Activated B cell treated with CpG ODN at 0.5 μM for 24 hours (primary cell): ENCODE results near the gene SLPI. TPM values are rescaled to one million over a fixed set of nuclear protein-coding genes. Genes with fewer than 3 reads are reported as not detected.

Experiments used
- ATAC-seq: fragments of 200-7000 bp; cut with Tn5 transposase; one replicate; pipeline ENCODE4 v1.10.0; 2021; ENCODE audit warnings: low read depth, mild to moderate bottlenecking, moderate library complexity
- CTCF ChIA-PET: fragments of 350-600 bp; sonication (Branson Sonifier 250); formaldehyde crosslinking; loops from one replicate; lab custom pipeline; 2021; ENCODE audit warnings: antibody characterized with exemption; lab: Charles Lee
- POLR2A ChIA-PET: fragments of 350-600 bp; sonication (Branson Sonifier 250); formaldehyde crosslinking; loops from one replicate; lab custom pipeline; 2021; ENCODE audit warnings: antibody characterized with exemption; lab: Charles Lee
- DNase-seq: peaks from one replicate; pipeline ENCODE4 v3.0.0; 2022
- H3K27ac Mint-ChIP-seq: one replicate; pipeline ENCODE4 v1.8.0; 2020; ENCODE audit warnings: mixed read lengths
- H3K27me3 Mint-ChIP-seq: one replicate; pipeline ENCODE4 v1.8.0; 2021; ENCODE audit warnings: mixed read lengths
- H3K36me3 Mint-ChIP-seq: one replicate; pipeline ENCODE4 v1.8.0; 2021; ENCODE audit warnings: low read depth, mixed read lengths
- H3K4me1 Mint-ChIP-seq: one replicate; pipeline ENCODE4 v1.8.0; 2021; ENCODE audit warnings: mixed read lengths
- H3K4me3 Mint-ChIP-seq: one replicate; pipeline ENCODE4 v1.8.0; 2020; ENCODE audit warnings: mild to moderate bottlenecking, mixed read lengths
- H3K9me3 Mint-ChIP-seq: one replicate; pipeline ENCODE4 v1.8.0; 2020; ENCODE audit warnings: mixed read lengths
- intact Hi-C: fragments of 100-400 bp; cut with micrococcal nuclease; formaldehyde crosslinking; loops from one replicate; pipeline ENCODE4 v1.15.1; 2024
- total RNA-seq: library from RNA; stranded (reverse); gene quantifications from 2 replicates; pipeline ENCODE4 v1.2.3, GENCODE V29; 2022
- TF ChIP-seq, protein P1 (sequence below): fragments of 200-600 bp; IDR thresholded peaks from one replicate; pipeline ENCODE4 v1.8.0; 2022; ENCODE audit warnings: antibody characterized with exemption, mild to moderate bottlenecking

Gene SLPI
- total RNA-seq, 1 donor from 2014 or later = not detected

DNA sequence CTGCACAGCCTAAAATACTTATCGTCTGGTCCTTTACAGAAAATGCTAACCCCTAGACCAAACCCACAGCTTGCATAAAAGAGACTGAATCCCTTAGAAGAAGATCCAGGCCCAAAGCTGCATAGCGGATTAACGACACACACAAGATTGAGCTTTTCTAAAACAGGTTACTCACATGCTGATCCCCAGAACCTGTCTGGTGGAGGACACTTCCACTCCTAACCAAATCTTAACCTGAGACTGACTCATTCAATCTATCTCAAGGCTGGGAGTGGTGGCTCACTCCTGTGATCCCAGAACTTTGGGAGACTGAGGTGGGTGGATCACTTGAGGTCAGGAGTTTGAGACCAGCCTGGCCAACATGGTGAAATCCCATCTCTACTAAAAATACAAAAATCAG is 2.8 kb upstream of the SLPI start:
- Mint-ChIP-seq H3K27ac (no peak overlapping the region), H3K4me1 (no peaks in the 10 kb centered on the region), H3K36me3 (no peaks in the 10 kb centered on the region), H3K4me3 (no peak overlapping the region), H3K27me3 (peaks cover 42% of the 10 kb centered on the region), H3K9me3 (no peaks in the 10 kb centered on the region)
- ATAC-seq = no peak
- DNase-seq = no peak
- intact Hi-C loops = no loop called here
- ChIA-PET CTCF (no interaction called here), POLR2A (no interaction called here)
- TF ChIP-seq, protein P1, sequence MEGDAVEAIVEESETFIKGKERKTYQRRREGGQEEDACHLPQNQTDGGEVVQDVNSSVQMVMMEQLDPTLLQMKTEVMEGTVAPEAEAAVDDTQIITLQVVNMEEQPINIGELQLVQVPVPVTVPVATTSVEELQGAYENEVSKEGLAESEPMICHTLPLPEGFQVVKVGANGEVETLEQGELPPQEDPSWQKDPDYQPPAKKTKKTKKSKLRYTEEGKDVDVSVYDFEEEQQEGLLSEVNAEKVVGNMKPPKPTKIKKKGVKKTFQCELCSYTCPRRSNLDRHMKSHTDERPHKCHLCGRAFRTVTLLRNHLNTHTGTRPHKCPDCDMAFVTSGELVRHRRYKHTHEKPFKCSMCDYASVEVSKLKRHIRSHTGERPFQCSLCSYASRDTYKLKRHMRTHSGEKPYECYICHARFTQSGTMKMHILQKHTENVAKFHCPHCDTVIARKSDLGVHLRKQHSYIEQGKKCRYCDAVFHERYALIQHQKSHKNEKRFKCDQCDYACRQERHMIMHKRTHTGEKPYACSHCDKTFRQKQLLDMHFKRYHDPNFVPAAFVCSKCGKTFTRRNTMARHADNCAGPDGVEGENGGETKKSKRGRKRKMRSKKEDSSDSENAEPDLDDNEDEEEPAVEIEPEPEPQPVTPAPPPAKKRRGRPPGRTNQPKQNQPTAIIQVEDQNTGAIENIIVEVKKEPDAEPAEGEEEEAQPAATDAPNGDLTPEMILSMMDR = no peak

GRCh38 chr20:45253261-45253660 is 1.1 kb downstream of the SLPI start:
- ATAC-seq (no peak), DNase-seq (no peak)
- Mint-ChIP-seq H3K27me3 (peaks cover 52% of the 10 kb centered on the region), H3K36me3 (no peaks in the 10 kb centered on the region), H3K27ac (no peak overlapping the region), H3K4me3 (no peak overlapping the region), H3K9me3 (no peaks in the 10 kb centered on the region), H3K4me1 (no peaks in the 10 kb centered on the region)
- TF ChIP-seq, protein P1 = no peak
- POLR2A ChIA-PET = no interaction called here
- CTCF ChIA-PET = no interaction called here
- intact Hi-C loops = no loop called here

DNA sequence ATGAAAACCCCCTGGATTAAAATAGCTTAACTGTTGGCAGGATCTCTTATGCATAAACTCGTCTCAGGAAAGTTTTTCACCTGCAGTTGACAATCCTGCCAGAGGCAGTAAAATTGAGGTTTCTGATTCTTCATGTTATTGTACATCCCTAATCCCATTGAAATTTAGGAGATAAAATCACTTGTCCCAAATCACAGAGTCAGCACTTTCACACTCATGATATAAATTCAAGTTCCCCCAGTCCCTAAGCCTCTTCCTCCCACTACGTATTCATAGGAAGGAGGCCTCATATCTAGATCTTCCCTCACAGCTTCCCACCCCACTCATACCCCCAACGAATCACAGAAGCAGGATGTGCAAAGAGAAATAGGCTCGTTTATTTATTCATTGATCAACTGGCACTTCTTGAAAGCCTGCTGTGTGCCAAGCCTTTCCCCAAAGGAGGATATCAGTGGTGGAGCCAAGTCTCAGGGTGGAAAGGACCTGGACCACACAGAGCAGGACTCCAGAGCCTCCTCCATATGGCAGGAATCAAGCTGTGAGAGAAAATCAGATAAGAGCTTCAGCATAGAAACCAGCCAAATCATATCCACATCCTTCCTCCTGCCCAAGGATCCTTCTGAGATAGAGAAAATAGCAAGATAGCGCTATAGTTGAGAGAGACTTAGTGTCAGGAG is 2.3 kb downstream of the SLPI start:
- TF ChIP-seq, protein P1 = no peak
- POLR2A ChIA-PET = no interaction called here
- H3K27ac Mint-ChIP-seq = no peak overlapping the region
- no peaks in the 10 kb centered on the region for H3K9me3 Mint-ChIP-seq
- H3K36me3 Mint-ChIP-seq = no peaks in the 10 kb centered on the region
- H3K27me3 Mint-ChIP-seq = peaks cover 55% of the 10 kb centered on the region
- CTCF ChIA-PET = no interaction called here
- no peak for ATAC-seq
- H3K4me1 Mint-ChIP-seq = no peaks in the 10 kb centered on the region
- intact Hi-C loops = no loop called here
- DNase-seq = no peak
- no peak overlapping the region for H3K4me3 Mint-ChIP-seq

- Mint-ChIP-seq H3K27me3 (peaks cover 66% of the 10 kb centered on the region), H3K4me1 (no peaks in the 10 kb centered on the region), H3K36me3 (no peaks in the 10 kb centered on the region), H3K4me3 (no peak overlapping the region), H3K27ac (no peak overlapping the region), H3K9me3 (no peaks in the 10 kb centered on the region)
- ChIA-PET CTCF (interaction anchor here (0.6 kb wide), 1 partner anchor 104 kb away, joined by 4 read pairs; no protein-coding TSS in a partner anchor), POLR2A (no interaction called here)
- no peak for DNase-seq
- no peak for ATAC-seq
- TF ChIP-seq, protein P1 = no peak
- intact Hi-C loops = no loop called here
These were observed 5.8 kb downstream of the SLPI start for GRCh38 chr20:45248609-45249008.

GRCh38 chr20:45247865-45248264 is 6.5 kb downstream of the SLPI start:
- DNase-seq = no peak
- Mint-ChIP-seq H3K27ac (no peak overlapping the region), H3K27me3 (peaks cover 65% of the 10 kb centered on the region), H3K4me1 (no peaks in the 10 kb centered on the region), H3K4me3 (no peak overlapping the region), H3K9me3 (no peaks in the 10 kb centered on the region), H3K36me3 (no peaks in the 10 kb centered on the region)
- ChIA-PET POLR2A (no interaction called here), CTCF (no interaction called here)
- intact Hi-C loops = no loop called here
- TF ChIP-seq, protein P1 = no peak
- no peak for ATAC-seq
